K562 (cell line): ENCODE data around the gene FBN3. TPM values are rescaled to one million over a fixed set of nuclear protein-coding genes. Genes with fewer than 3 reads are reported as not detected.

ENCODE experiments used
- ATAC-seq: fragments of 200-7000 bp; cut with Tn5 transposase; 3 replicates; pipeline ENCODE4 v1.9.1; 2020; ENCODE audit warnings: moderate library complexity
- BruUV-seq: library from RNA; stranded (reverse); fragments of 400-500 nt; replicated peaks from 2 replicates; lab custom pipeline; 2021; lab: Mats Ljungman, UMichigan
- CTCF ChIA-PET: fragments of 300-600 bp; formaldehyde crosslinking; extraction: SDS; loops from one replicate; lab custom pipeline; 2021; ENCODE audit warnings: low intra/inter-chr PET ratio; lab: Yijun Ruan, JAX
- POLR2A ChIA-PET: fragments of 300-600, 350-650 bp; sonication (Branson Sonifier 250); formaldehyde crosslinking; extraction: SDS; loops from one replicate; lab custom pipeline; 2021; ENCODE audit warnings: antibody characterized with exemption, inconsistent platforms; lab: Yijun Ruan, JAX
- DNase-seq, 4 experiments: peaks; one replicate each; pipeline versions ENCODE4 v3.0.0 to v3.0.0-alpha.2; 2011 to 2018; ENCODE audit warnings: low spot score in 3 of 4, mixed read lengths in 3 of 4; ENCODE audit errors: extremely low read depth in 1 of 4
- FAIRE-seq: peaks from 2 replicates; lab custom pipeline; 2011; peaks lifted over from hg19 to GRCh38; lab: Jason Lieb, UNC
- H2AFZ ChIP-seq: 2 replicates; pipeline ENCODE4 v1.6.0; 2011; ENCODE audit warnings: low read depth, low read length, control low read depth, inconsistent platforms
- H3K27ac ChIP-seq: fragments of 200-600 bp; 3 replicates; pipeline ENCODE4 v1.8.0; 2011; ENCODE audit warnings: low read depth, mild to moderate bottlenecking, control low read depth, inconsistent platforms, low read length, moderate library complexity, mixed read lengths; ENCODE audit errors: extremely low read depth
- H3K27me3 ChIP-seq, 2 experiments: fragments of 300-600 bp in 1 of 2; 2 replicates in 1 of 2; 3 replicates in 1 of 2; pipeline versions ENCODE4 v1.6.0 to v1.8.0; 2011; ENCODE audit warnings: inconsistent platforms in 2 of 2, low read length in 2 of 2, mild to moderate bottlenecking in 1 of 2, mixed read lengths in 1 of 2, moderate library complexity in 1 of 2; ENCODE audit not compliant: control insufficient read depth in 2 of 2, insufficient read depth in 2 of 2
- H3K36me3 ChIP-seq: fragments of 300-600 bp; 3 replicates; pipeline ENCODE4 v1.8.0; 2011; ENCODE audit warnings: mild to moderate bottlenecking, low read length, inconsistent platforms; ENCODE audit not compliant: control insufficient read depth, insufficient read depth
- H3K4me1 ChIP-seq, 2 experiments: fragments of 200-600 bp in 1 of 2; replicated peaks in 1 of 2; 2 replicates in 1 of 2; 3 replicates in 1 of 2; pipeline versions ENCODE4 v1.5.1 to v1.8.0; 2011; ENCODE audit warnings: inconsistent platforms in 2 of 2, low read length in 2 of 2, mild to moderate bottlenecking in 1 of 2, mixed read lengths in 1 of 2, moderate library complexity in 1 of 2; ENCODE audit not compliant: control insufficient read depth in 2 of 2, insufficient read depth in 2 of 2
- H3K4me2 ChIP-seq: 2 replicates; pipeline ENCODE4 v1.6.1; 2011; ENCODE audit warnings: low read length, control low read depth, inconsistent platforms, mixed read lengths; ENCODE audit not compliant: insufficient read depth
- H3K4me3 ChIP-seq: fragments of 200-600 bp; sonication (generic), shearing (Covaris generic); 2 replicates; pipeline ENCODE4 v1.5.1; 2016; ENCODE audit warnings: control low read depth, inconsistent platforms
- H3K79me2 ChIP-seq: fragments of 200-600 bp; 3 replicates; pipeline ENCODE4 v1.8.0; 2011; ENCODE audit warnings: low read length, inconsistent platforms; ENCODE audit not compliant: control insufficient read depth, insufficient read depth
- H3K9ac ChIP-seq, 2 experiments: 2 replicates each; pipeline versions ENCODE4 v1.6.0 to v1.6.1; 2011; ENCODE audit warnings: low read depth in 2 of 2, low read length in 2 of 2, control low read depth in 1 of 2, inconsistent platforms in 1 of 2, mild to moderate bottlenecking in 1 of 2, mixed read lengths in 1 of 2; ENCODE audit not compliant: insufficient read depth in 1 of 2
- H3K9me1 ChIP-seq: one replicate; pipeline ENCODE4 v1.6.0; 2011; ENCODE audit warnings: inconsistent platforms, mild to moderate bottlenecking, low read length, moderate library complexity; ENCODE audit not compliant: control insufficient read depth, insufficient read depth
- H3K9me3 ChIP-seq: replicated peaks from 2 replicates; pipeline ENCODE4 v1.5.1; 2011; ENCODE audit warnings: low read depth, low read length, inconsistent platforms; ENCODE audit not compliant: control insufficient read depth, insufficient read depth
- H4K20me1 ChIP-seq: replicated peaks from 2 replicates; pipeline ENCODE4 v1.6.1; 2011; ENCODE audit warnings: low read length, inconsistent platforms, mixed read lengths; ENCODE audit not compliant: control insufficient read depth, insufficient read depth
- CBX1 ChIP-seq: sonication (generic); IDR thresholded peaks from 2 replicates; pipeline ENCODE4 v1.6.1; 2016; ENCODE audit warnings: antibody characterized with exemption, low read depth, mild to moderate bottlenecking
- ETV5 ChIP-seq: sonication (generic); formaldehyde crosslinking; IDR thresholded peaks from 2 replicates; pipeline ENCODE4 v1.4.0; 2020; ENCODE audit warnings: low read depth, mild to moderate bottlenecking, missing genetic modification reagents
- MTA1 ChIP-seq: fragments of 450-650 bp; IDR thresholded peaks from 2 replicates; pipeline ENCODE4 v1.6.1; 2017; ENCODE audit warnings: borderline replicate concordance
- TFE3 ChIP-seq: fragments of 450-650 bp; formaldehyde crosslinking; IDR thresholded peaks from 2 replicates; pipeline ENCODE4 v1.4.0; 2020; ENCODE audit warnings: mild to moderate bottlenecking, mixed read lengths
- TRIM24 ChIP-seq, 2 experiments: fragments of 450-650 bp; IDR thresholded peaks; 2 replicates each; pipeline ENCODE4 v1.6.1; 2016
- ZBTB43 ChIP-seq: sonication (generic); formaldehyde crosslinking; IDR thresholded peaks from 2 replicates; pipeline ENCODE4 v1.8.0; 2023; ENCODE audit warnings: mild to moderate bottlenecking, missing genetic modification reagents
- ZKSCAN3 ChIP-seq: fragments of 250-450 bp; sonication (Bioruptor Pico); IDR thresholded peaks from 2 replicates; pipeline ENCODE4 v1.4.0; 2020
- ZNF316 ChIP-seq: fragments of 450-650 bp; IDR thresholded peaks from 2 replicates; pipeline ENCODE4 v1.6.1; 2016
- WGBS: fragments of 100-300 bp; shearing (Covaris generic); methylation state at CpG from one replicate; pipeline ENCODE4 v1.1.6; 2016; ENCODE audit warnings: low coverage, mixed read lengths; ENCODE audit not compliant: insufficient coverage; ENCODE audit errors: missing lambda C conversion rate; 5-methylcytosine and 5-hydroxymethylcytosine counted together
- in situ Hi-C: fragments of 300-500 bp; cut with MboI; formaldehyde crosslinking; loops from 4 replicates; pipeline ENCODE4 v1.15.0; 2018; ENCODE audit warnings: inconsistent platforms, mixed read lengths
- intact Hi-C: fragments of 100-400 bp; cut with micrococcal nuclease; formaldehyde crosslinking; loops from 2 replicates; pipeline ENCODE4 v1.14.2; 2022
- polyA plus RNA-seq, 8 experiments: library from polyadenylated mRNA; depleted of rRNA in 4 of 8; stranded (reverse) in 5 of 8; unstranded in 3 of 8; fragments of >200 nt; fragmentation: Nextera tagmentation in 2 of 8; fragmentation: Illumina TruSeq in 1 of 8; extraction: Ambion mirVana in 2 of 8; extraction: Trizol in 1 of 8; gene quantifications; 2 replicates each; pipeline versions ENCODE4 v1.2.1 to v1.2.3, GENCODE V29; 2011 to 2014; ENCODE audit warnings: inconsistent platforms in 1 of 8, missing spikeins in 1 of 8
- total RNA-seq, 7 experiments: library from RNA; depleted of rRNA in 6 of 7; stranded (reverse); fragments of >200 nt in 6 of 7; fragmentation: Illumina TruSeq in 2 of 7; extraction: Trizol in 2 of 7; gene quantifications; 2 replicates each; pipeline versions ENCODE4 v1.2.1 to v1.2.3, GENCODE V29; 2011 to 2021; ENCODE audit warnings: low replicate concordance in 1 of 7
- TF ChIP-seq, protein P1 (sequence below): IDR thresholded peaks from 2 replicates; pipeline ENCODE4 v1.6.1; 2012; ENCODE audit warnings: low read depth, low read length, improper control_type of control experiment, borderline replicate concordance
- TF ChIP-seq, protein P2 (sequence below): sonication (generic); formaldehyde crosslinking; IDR thresholded peaks from 2 replicates; pipeline ENCODE4 v1.5.0; 2020; ENCODE audit warnings: missing genetic modification reagents

The FBN3 gene
- total and polyA plus RNA-seq, 9 of the 15 experiments (the other 6 are each of a cell fraction or from before 2014, with no cell fraction given) = under 0.01 to 0.29 (median 0.01) TPM; not detected in 4

DNA sequence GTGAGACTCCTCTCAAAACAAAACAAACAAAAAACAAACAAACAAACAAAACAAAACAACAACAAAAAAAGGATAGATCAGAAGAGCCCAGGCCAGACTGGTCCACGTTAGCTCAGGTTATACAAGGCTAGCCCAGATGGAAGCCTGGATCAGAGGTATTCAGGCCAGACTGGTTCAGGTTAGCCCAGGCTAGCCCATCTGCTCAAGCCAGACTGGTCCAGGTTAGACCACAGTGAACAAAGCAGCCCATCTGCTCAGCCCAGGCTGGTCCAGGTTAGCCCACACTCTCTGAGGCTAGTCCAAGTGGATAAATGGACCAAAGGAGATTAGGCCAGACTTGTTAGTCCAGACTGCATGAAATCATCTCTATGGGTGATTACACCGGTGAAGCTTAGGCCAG is 55.7 kb downstream of the FBN3 start:
- CTCF ChIA-PET = no interaction called here
- no peak for ATAC-seq
- no TSS peak for BruUV-seq
- intact Hi-C loops = no loop called here
- Histone ChIP-seq H3K4me3 (no peak overlapping the region), H3K9me1 (no peaks in the 10 kb centered on the region), H3K36me3 (no peaks in the 10 kb centered on the region), H3K9ac (no peak overlapping the region), H3K4me1 (peaks cover 0 to 8% of the 10 kb centered on the region in 2 experiments; a peak in 1 of 5 replicates), H3K9me3 (peaks cover 16% of the 10 kb centered on the region), H3K27me3 (peaks cover 0 to 12% of the 10 kb centered on the region in 2 experiments; a peak in 4 of 5 replicates)
- no peak for FAIRE-seq
- WGBS = 16% methylated on average over 2 of the region's 2 CpGs
- TF ChIP-seq, protein P1, sequence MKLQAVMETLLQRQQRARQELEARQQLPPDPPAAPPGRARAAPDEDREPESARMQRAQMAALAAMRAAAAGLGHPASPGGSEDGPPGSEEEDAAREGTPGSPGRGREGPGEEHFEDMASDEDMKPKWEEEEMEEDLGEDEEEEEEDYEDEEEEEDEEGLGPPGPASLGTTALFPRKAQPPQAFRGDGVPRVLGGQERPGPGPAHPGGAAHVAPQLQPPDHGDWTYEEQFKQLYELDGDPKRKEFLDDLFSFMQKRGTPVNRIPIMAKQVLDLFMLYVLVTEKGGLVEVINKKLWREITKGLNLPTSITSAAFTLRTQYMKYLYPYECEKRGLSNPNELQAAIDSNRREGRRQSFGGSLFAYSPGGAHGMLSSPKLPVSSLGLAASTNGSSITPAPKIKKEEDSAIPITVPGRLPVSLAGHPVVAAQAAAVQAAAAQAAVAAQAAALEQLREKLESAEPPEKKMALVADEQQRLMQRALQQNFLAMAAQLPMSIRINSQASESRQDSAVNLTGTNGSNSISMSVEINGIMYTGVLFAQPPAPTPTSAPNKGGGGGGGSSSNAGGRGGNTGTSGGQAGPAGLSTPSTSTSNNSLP = no peak
- TF ChIP-seq TRIM24 (IDR thresholded peaks at IDR 0.05) = 0 out of 4 replicates have a peak, but pooled peaks of 1 of the 2 experiments have one; percentile 42
- peak; percentile 95 for TF ChIP-seq ZKSCAN3
- TF ChIP-seq, all 486 proteins: peak for 2
- Histone ChIP-seq H3K4me2 (no peak overlapping the region), H3K27ac (no peak overlapping the region), H3K79me2 (no peaks in the 10 kb centered on the region), H4K20me1 (no peaks in the 10 kb centered on the region), H2AFZ (no peak overlapping the region)
- POLR2A ChIA-PET = no interaction called here
- in situ Hi-C loops = no loop called here
- no peak for DNase-seq

DNA sequence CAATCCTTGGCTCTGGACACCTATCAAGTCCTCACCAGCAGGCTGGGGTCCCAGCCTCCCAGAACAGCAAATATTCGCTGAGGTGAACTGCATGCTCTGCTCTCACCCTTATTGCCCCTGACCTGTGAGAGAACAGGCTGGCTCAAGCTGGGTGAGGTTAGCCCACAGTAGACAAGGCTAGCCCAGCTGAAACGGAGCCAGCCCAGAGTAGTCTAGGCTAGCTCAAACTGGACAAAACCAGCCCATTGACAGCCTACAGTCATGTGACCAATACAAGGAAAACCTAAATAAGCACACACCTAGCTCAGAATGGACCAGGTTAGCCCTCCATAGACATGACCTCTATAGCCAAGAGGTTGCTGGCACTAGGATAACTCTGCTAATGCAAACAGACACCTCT is 58.4 kb downstream of the FBN3 start:
- Histone ChIP-seq H3K27ac (no peak overlapping the region), H2AFZ (no peak overlapping the region), H3K79me2 (no peaks in the 10 kb centered on the region), H3K4me2 (no peak overlapping the region), H3K9ac (no peak overlapping the region), H3K4me3 (no peak overlapping the region), H4K20me1 (no peaks in the 10 kb centered on the region), H3K9me1 (no peaks in the 10 kb centered on the region), H3K9me3 (peaks cover 8% of the 10 kb centered on the region), H3K36me3 (no peaks in the 10 kb centered on the region), H3K27me3 (no peaks in the 10 kb centered on the region; a peak in 1 of 5 replicates), H3K4me1 (peaks cover 6 to 26% of the 10 kb centered on the region in 2 experiments)
- ChIA-PET CTCF (no interaction called here), POLR2A (interaction anchor here (0.6 to 1.0 kb wide), 3 partner anchors 9 to 84 kb away, joined by 3 read pairs; no protein-coding TSS in a partner anchor)
- no TSS peak for BruUV-seq
- FAIRE-seq (no peak), ATAC-seq (no peak), DNase-seq (no peak)
- in situ Hi-C loops = no loop called here
- intact Hi-C loops = no loop called here
- WGBS = 33% methylated on average over 2 of the region's 2 CpGs
- TF ChIP-seq MTA1 = no peak
- no peak for TF ChIP-seq ETV5 (CRISPR knock-in tag)
- no peak for TF ChIP-seq ZBTB43
- no peak for TF ChIP-seq ZNF316
- TF ChIP-seq TFE3 = peak; percentile 39; the same call in 1 of the 2 replicates
- TF ChIP-seq TRIM24 (IDR thresholded peaks at IDR 0.05) = peak in 1 of 2 experiments; percentile 64; a peak in 1 of 4 replicates
- TF ChIP-seq, protein P2, sequence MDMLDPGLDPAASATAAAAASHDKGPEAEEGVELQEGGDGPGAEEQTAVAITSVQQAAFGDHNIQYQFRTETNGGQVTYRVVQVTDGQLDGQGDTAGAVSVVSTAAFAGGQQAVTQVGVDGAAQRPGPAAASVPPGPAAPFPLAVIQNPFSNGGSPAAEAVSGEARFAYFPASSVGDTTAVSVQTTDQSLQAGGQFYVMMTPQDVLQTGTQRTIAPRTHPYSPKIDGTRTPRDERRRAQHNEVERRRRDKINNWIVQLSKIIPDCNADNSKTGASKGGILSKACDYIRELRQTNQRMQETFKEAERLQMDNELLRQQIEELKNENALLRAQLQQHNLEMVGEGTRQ (CRISPR knock-in tag) = no peak
- no peak for TF ChIP-seq CBX1
